Body of pancreas (tissue), 4 donors: ENCODE results near the gene SELE. TPM values are rescaled to one million over a fixed set of nuclear protein-coding genes. Genes with fewer than 3 reads are reported as not detected.

Source experiments
- ATAC-seq: fragments of 150-250 bp; one replicate; pipeline ENCODE4 v1.9.1; 2016
- DNase-seq, 4 donors: peaks; one replicate each; pipeline ENCODE4 v3.0.0-alpha.2; 2019
- H3K27ac ChIP-seq, 4 donors: fragments of 200-600 bp; sonication (generic); 1 replicate in 3 of 4; 2 replicates in 1 of 4; pipeline versions ENCODE4 v1.5.1 to v1.6.1; 2016 to 2019; ENCODE audit warnings: mild to moderate bottlenecking in 1 of 4, mixed read lengths in 1 of 4, moderate library complexity in 1 of 4
- H3K27me3 ChIP-seq, 2 donors: fragments of 200-600 bp; sonication (generic); one replicate each; pipeline ENCODE4 v1.6.0; 2016; ENCODE audit warnings: mild to moderate bottlenecking in 1 of 2
- H3K36me3 ChIP-seq, 2 donors: fragments of 200-600 bp; sonication (generic); replicated peaks in 1 of 2; 2 replicates each; pipeline ENCODE4 v1.5.1; 2016; ENCODE audit warnings: low read depth in 2 of 2; ENCODE audit not compliant: insufficient read depth in 1 of 2
- H3K4me1 ChIP-seq: fragments of 200-600 bp; sonication (generic); one replicate; pipeline ENCODE4 v1.6.0; 2016
- H3K4me3 ChIP-seq, 2 donors: fragments of 200-600 bp; sonication (generic); 1 replicate in 1 of 2; 2 replicates in 1 of 2; pipeline ENCODE4 v1.5.1; 2016 to 2019
- H3K9me3 ChIP-seq, 3 donors: fragments of 200-600 bp; sonication (generic); 1 replicate in 2 of 3; 2 replicates in 1 of 3; pipeline ENCODE4 v1.5.1; 2016
- CTCF ChIP-seq, 7 experiments: fragments of 450-650 bp in 4 of 7; fragments of 200-600 bp in 3 of 7; sonication (generic) in 3 of 7; IDR thresholded peaks; one replicate each; pipeline ENCODE4 v1.5.1; 2016 to 2019; ENCODE audit warnings: antibody characterized with exemption in 7 of 7
- POLR2A ChIP-seq, 3 donors: fragments of 450-650 bp; IDR thresholded peaks; one replicate each; pipeline ENCODE4 v1.6.1; 2016; ENCODE audit warnings: antibody characterized with exemption in 3 of 3, mild to moderate bottlenecking in 2 of 3
- WGBS, 2 donors: methylation state at CpG; one replicate each; pipeline ENCODE4 v1.1.5; 2017; 5-methylcytosine and 5-hydroxymethylcytosine counted together
- intact Hi-C: fragments of 100-400 bp; cut with DNase I; formaldehyde crosslinking; loops from one replicate; pipeline ENCODE4 v1.15.1; 2023
- total RNA-seq, 2 donors: library from RNA; depleted of rRNA; stranded (reverse); fragments of >200 nt; gene quantifications; one replicate each; pipeline ENCODE4 v1.1.0, GENCODE V29; 2016

SELE gene
- total RNA-seq, 2 donors from 2014 or later, result 1.3 TPM; not detected in 1

- 48 to 65% methylated on average over 3 of the region's 3 CpGs for WGBS, 2 donors
- Histone ChIP-seq H3K27ac (no peak overlapping the region), H3K36me3 (no peaks in the 10 kb centered on the region), H3K4me3 (no peak overlapping the region), H3K27me3 (no peaks in the 10 kb centered on the region), H3K4me1 (no peaks in the 10 kb centered on the region), H3K9me3 (no peaks in the 10 kb centered on the region)
- TF ChIP-seq POLR2A (IDR thresholded peaks at IDR 0.05), result no peak
- TF ChIP-seq CTCF (IDR thresholded peaks at IDR 0.05), result no peak
- intact Hi-C loops, result no loop called here
- no peak for ATAC-seq
- no peak for DNase-seq
Measured at GRCh38 chr1:169696273-169697100, 37.4 kb downstream of the SELE start.

GRCh38 chr1:169694304-169695075 is 39.4 kb downstream of the SELE start:
- ATAC-seq, result no peak
- intact Hi-C loops, result no loop called here

GRCh38 chr1:169692756-169693460 is 41.0 kb downstream of the SELE start:
- H3K36me3 ChIP-seq, result no peaks in the 10 kb centered on the region
- no peak overlapping the region for H3K4me3 ChIP-seq
- 59 to 89% methylated on average over 4 of the region's 4 CpGs for WGBS, 2 donors
- TF ChIP-seq CTCF (IDR thresholded peaks at IDR 0.05) (no peak), POLR2A (IDR thresholded peaks at IDR 0.05) (no peak)
- H3K27me3 ChIP-seq, result no peaks in the 10 kb centered on the region
- no peak overlapping the region for H3K27ac ChIP-seq
- no peak for DNase-seq
- no peak for ATAC-seq
- no peaks in the 10 kb centered on the region for H3K9me3 ChIP-seq
- H3K4me1 ChIP-seq, result no peaks in the 10 kb centered on the region
- intact Hi-C loops, result no loop called here

More at GRCh38 chr1:169694304-169695075, 39.4 kb downstream of the SELE start:
- Histone ChIP-seq H3K4me3 (no peak overlapping the region), H3K9me3 (no peaks in the 10 kb centered on the region), H3K27ac (no peak overlapping the region), H3K4me1 (no peaks in the 10 kb centered on the region), H3K27me3 (no peaks in the 10 kb centered on the region), H3K36me3 (no peaks in the 10 kb centered on the region)
- no peak for DNase-seq
- TF ChIP-seq CTCF (IDR thresholded peaks at IDR 0.05) (peak in 2 of 7 experiments; percentile 4 to 21), POLR2A (IDR thresholded peaks at IDR 0.05) (no peak)
- 28 to 35% methylated on average over 5 of the region's 5 CpGs for WGBS, 2 donors

GRCh38 chr1:169690489-169690888 is 43.4 kb downstream of the SELE start:
- intact Hi-C loops, result no loop called here
- H3K27me3 ChIP-seq, result no peaks in the 10 kb centered on the region
- H3K9me3 ChIP-seq, result no peaks in the 10 kb centered on the region
- no peak overlapping the region for H3K4me3 ChIP-seq
- no peak for TF ChIP-seq CTCF (IDR thresholded peaks at IDR 0.05)
- TF ChIP-seq POLR2A (IDR thresholded peaks at IDR 0.05), result no peak
- ATAC-seq, result no peak
- H3K36me3 ChIP-seq, result no peaks in the 10 kb centered on the region
- DNase-seq, result no peak
- no peaks in the 10 kb centered on the region for H3K4me1 ChIP-seq
- H3K27ac ChIP-seq, result no peak overlapping the region
